ENCODE measurements around the gene FADS2.

Gene FADS2

GRCh38 chr11:61836193-61836592 is 8.1 kb downstream of the FADS2 start:
- Histone ChIP-seq H4K20me1 (ENCODE audit: control insufficient read depth, insufficient read depth, low read depth, low read length) (peaks cover 7% of the 10 kb centered on the region; the same call in 1 of the 2 replicates), H3F3A (ENCODE audit: control insufficient read depth, insufficient read depth) (peaks cover 16% of the 10 kb centered on the region), H3K27me3 (ENCODE audit: control insufficient read depth, low read length) (no peaks in the 10 kb centered on the region), H3K4me2 (ENCODE audit: low read length) (no peak overlapping the region), H3K4me3 (ENCODE audit: low read length) (no peak overlapping the region), H3K9me2 (replicated peaks; ENCODE audit: control insufficient read depth, low read length) (no peaks in the 10 kb centered on the region), H3K9me3 (ENCODE audit: control insufficient read depth, insufficient read depth, low read length) (no peaks in the 10 kb centered on the region), H3K36me3 (ENCODE audit: control insufficient read depth, low read length) (peaks cover 95% of the 10 kb centered on the region), H3K27ac (ENCODE audit: low read depth, low read length) (peak overlapping the region; percentile 95), H3K79me2 (ENCODE audit: control insufficient read depth, low read length) (peaks cover 90% of the 10 kb centered on the region), H3K4me1 (ENCODE audit: control insufficient read depth, low read length) (peaks cover 49% of the 10 kb centered on the region)
- no peak for TF ChIP-seq EZH2phosphoT487 (IDR thresholded peaks at IDR 0.05; ENCODE audit: borderline replicate concordance, low read length)
- TF ChIP-seq CTCF (IDR thresholded peaks at IDR 0.05; ENCODE audit: low read depth, low read length, poor library complexity, severe bottlenecking), result no peak

- Histone ChIP-seq H3K9me3 (ENCODE audit: control insufficient read depth, insufficient read depth, low read length) (no peaks in the 10 kb centered on the region), H3K4me3 (ENCODE audit: low read length) (no peak overlapping the region), H3K79me2 (ENCODE audit: control insufficient read depth, low read length) (peaks cover 89% of the 10 kb centered on the region), H3K27ac (ENCODE audit: low read depth, low read length) (no peak overlapping the region), H3K9me2 (replicated peaks; ENCODE audit: control insufficient read depth, low read length) (no peaks in the 10 kb centered on the region), H3K27me3 (ENCODE audit: control insufficient read depth, low read length) (no peaks in the 10 kb centered on the region), H3K4me2 (ENCODE audit: low read length) (no peak overlapping the region), H3F3A (ENCODE audit: control insufficient read depth, insufficient read depth) (peaks cover 10% of the 10 kb centered on the region), H3K36me3 (ENCODE audit: control insufficient read depth, low read length) (peaks cover 95% of the 10 kb centered on the region), H3K4me1 (ENCODE audit: control insufficient read depth, low read length) (peaks cover 36% of the 10 kb centered on the region), H4K20me1 (ENCODE audit: control insufficient read depth, insufficient read depth, low read depth, low read length) (0 out of 2 replicates have a peak, but pooled peaks cover 4% of the 10 kb centered on the region)
- TF ChIP-seq EZH2phosphoT487 (IDR thresholded peaks at IDR 0.05; ENCODE audit: borderline replicate concordance, low read length) (no peak), CTCF (IDR thresholded peaks at IDR 0.05; ENCODE audit: low read depth, low read length, poor library complexity, severe bottlenecking) (no peak)
Measured at GRCh38 chr11:61837411-61838005, 9.4 kb downstream of the FADS2 start.

- no peak overlapping the region for H3K27ac ChIP-seq (ENCODE audit: low read depth, low read length)
- H3K4me3 ChIP-seq (ENCODE audit: low read length), result no peak overlapping the region
- H3K79me2 ChIP-seq (ENCODE audit: control insufficient read depth, low read length), result peaks cover 87% of the 10 kb centered on the region
- H3K27me3 ChIP-seq (ENCODE audit: control insufficient read depth, low read length), result no peaks in the 10 kb centered on the region
- peaks cover 5% of the 10 kb centered on the region; the same call in 1 of the 2 replicates for H3F3A ChIP-seq (ENCODE audit: control insufficient read depth, insufficient read depth)
- H4K20me1 ChIP-seq (ENCODE audit: control insufficient read depth, insufficient read depth, low read depth, low read length), result 0 out of 2 replicates have a peak, but pooled peaks cover 4% of the 10 kb centered on the region
- H3K4me2 ChIP-seq (ENCODE audit: low read length), result no peak overlapping the region
- H3K36me3 ChIP-seq (ENCODE audit: control insufficient read depth, low read length), result peaks cover 95% of the 10 kb centered on the region
- TF ChIP-seq CTCF (IDR thresholded peaks at IDR 0.05; ENCODE audit: low read depth, low read length, poor library complexity, severe bottlenecking) (no peak), EZH2phosphoT487 (IDR thresholded peaks at IDR 0.05; ENCODE audit: borderline replicate concordance, low read length) (no peak)
- H3K9me2 ChIP-seq (replicated peaks; ENCODE audit: control insufficient read depth, low read length), result no peaks in the 10 kb centered on the region
- no peaks in the 10 kb centered on the region for H3K9me3 ChIP-seq (ENCODE audit: control insufficient read depth, insufficient read depth, low read length)
- H3K4me1 ChIP-seq (ENCODE audit: control insufficient read depth, low read length), result peaks cover 26% of the 10 kb centered on the region
Measured at GRCh38 chr11:61838501-61838900, 10.4 kb downstream of the FADS2 start.
